ENCODE measurements around the gene NEDD4L. TPM values are rescaled to one million over a fixed set of nuclear protein-coding genes. Genes with fewer than 3 reads are reported as not detected.

Gene NEDD4L
- polyA plus RNA-seq, 6 donors from 2014 or later = 3.2 to 5.8 (median 3.5) TPM

GRCh38 chr18:58412844-58413666 lies 369.0 kb downstream of the NEDD4L start:
- peaks cover 0 to 3% (median 0%) of the 10 kb centered on the region in 3 donors for H3K27me3 Mint-ChIP-seq
- H3K4me3 Mint-ChIP-seq = no peak overlapping the region
- ATAC-seq (ENCODE audit: low read depth in 2 of 2) (no peak), DNase-seq (no peak)
- no peak overlapping the region for H3K27ac Mint-ChIP-seq
- no peaks in the 10 kb centered on the region for H3K9me3 Mint-ChIP-seq
- no peaks in the 10 kb centered on the region for H3K4me1 Mint-ChIP-seq
- H3K36me3 Mint-ChIP-seq = no peaks in the 10 kb centered on the region

DNA sequence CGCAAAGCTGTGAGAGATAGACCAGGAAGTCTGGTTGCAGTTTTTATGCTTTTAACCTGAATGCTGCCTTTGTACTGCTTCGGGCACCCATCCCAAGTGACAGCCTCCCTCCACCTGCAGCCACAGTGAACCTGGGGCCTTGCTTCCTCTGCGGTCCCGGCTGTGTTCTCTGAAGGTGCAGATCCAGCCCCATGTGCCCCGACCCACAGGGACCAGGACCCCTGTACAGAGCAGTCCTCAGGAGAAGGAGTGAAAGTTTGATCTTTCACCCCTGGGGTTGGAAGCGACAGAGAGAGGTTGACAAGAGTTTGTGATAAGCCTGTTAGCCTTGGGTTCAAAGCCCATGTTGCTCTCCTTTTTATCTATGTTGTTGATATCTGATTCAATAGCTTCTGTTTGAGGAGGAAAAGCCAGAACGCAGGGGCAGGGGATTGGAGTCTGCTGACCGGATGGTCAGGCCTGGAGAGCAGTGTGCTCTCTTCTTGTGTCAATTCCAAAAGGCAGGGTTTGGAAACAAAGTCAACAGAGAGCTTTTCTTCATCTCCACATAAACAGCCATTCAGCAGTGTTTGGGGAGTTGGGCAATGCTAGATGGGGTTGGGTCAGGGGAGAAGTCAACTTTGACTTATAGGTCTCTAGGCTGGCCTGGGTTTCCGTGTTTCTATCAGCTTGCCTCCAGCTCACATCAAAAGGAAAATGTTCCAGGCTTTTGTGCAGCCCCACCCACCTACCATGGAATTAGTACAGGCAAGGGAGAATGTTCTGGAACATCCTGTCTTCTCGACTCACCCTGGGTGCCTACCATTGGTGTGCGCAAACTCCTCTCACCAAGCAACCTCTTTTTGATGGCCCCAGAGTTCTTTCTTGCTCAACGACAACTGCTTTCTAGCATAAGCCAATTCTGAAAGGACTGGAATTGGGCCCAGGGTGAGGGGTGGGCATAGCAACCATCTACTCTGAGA lies 369.9 kb downstream of the NEDD4L start:
- H3K4me1 Mint-ChIP-seq = no peaks in the 10 kb centered on the region
- no peak overlapping the region for H3K4me3 Mint-ChIP-seq
- no peak overlapping the region for H3K27ac Mint-ChIP-seq
- no peaks in the 10 kb centered on the region for H3K36me3 Mint-ChIP-seq
- peaks cover 0 to 5% (median 0%) of the 10 kb centered on the region in 3 donors for H3K27me3 Mint-ChIP-seq
- ATAC-seq (ENCODE audit: low read depth in 2 of 2) (no peak), DNase-seq (no peak)
- H3K9me3 Mint-ChIP-seq = no peaks in the 10 kb centered on the region

- no peak for ATAC-seq (ENCODE audit: low read depth in 2 of 2)
- no peak for DNase-seq
- H3K4me3 Mint-ChIP-seq = no peak overlapping the region
- H3K36me3 Mint-ChIP-seq = no peaks in the 10 kb centered on the region
- no peaks in the 10 kb centered on the region for H3K4me1 Mint-ChIP-seq
- peaks cover 0 to 8% (median 0%) of the 10 kb centered on the region in 7 donors for H3K9me3 Mint-ChIP-seq
- H3K27me3 Mint-ChIP-seq = peaks cover 0 to 5% (median 0%) of the 10 kb centered on the region in 3 donors
- no peak overlapping the region for H3K27ac Mint-ChIP-seq
These were observed 372.1 kb downstream of the NEDD4L start for GRCh38 chr18:58416014-58416703.

DNA sequence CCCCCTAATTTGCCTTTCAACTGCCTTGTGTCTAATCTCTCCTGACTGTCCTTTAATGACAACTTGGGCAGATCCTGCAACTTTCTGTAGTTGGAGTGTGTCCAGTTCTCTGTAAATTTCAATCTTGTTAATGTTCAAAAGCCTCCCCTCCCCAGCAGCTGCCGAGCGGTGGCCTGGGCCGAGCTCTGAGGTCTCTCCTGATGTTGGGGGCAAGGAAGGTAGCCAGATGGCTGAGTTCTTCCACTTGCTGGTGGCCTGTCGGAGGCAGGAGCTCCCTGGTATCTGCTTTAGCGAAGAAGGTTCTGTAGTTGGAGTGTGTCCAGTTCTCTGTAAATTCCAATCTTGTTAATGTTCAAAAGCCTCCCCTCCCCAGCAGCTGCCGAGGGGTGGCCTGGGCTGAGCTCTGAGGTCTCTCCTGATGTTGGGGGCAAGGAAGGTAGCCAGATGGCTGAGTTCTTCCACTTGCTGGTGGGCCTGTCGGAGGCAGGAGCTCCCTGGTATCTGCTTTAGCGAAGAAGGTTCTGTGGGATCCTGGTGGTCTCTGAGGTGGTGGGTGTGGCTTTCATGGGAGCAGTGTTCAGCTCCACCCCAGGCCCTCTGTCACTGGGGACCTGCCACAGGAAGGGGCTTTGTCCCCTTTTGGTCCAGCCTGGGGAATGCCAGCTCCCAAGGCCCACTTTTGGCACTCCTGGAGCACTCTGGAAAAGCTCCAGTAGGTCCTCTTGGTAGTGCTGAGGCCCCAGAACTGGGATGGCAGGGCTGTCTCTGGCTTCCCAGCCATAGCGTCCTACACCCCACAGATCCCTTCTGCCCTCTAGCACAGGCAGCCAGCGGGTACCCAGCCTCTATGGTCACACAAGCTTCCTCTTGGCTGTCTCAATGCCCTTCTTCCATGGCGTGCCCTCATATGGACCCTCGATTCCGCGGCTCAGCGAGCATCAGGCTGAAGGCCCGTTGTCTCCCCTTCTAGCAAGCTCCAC lies 373.0 kb downstream of the NEDD4L start:
- Mint-ChIP-seq H3K27ac (peak overlapping the region in 1 of 6 donors; percentile 39), H3K4me3 (no peak overlapping the region), H3K4me1 (no peaks in the 10 kb centered on the region), H3K36me3 (no peaks in the 10 kb centered on the region), H3K27me3 (peaks cover 0 to 5% (median under 1%) of the 10 kb centered on the region in 3 donors), H3K9me3 (peaks cover 0 to 8% (median 0%) of the 10 kb centered on the region in 7 donors)
- DNase-seq (no peak), ATAC-seq (ENCODE audit: low read depth in 2 of 2) (no peak)

DNA sequence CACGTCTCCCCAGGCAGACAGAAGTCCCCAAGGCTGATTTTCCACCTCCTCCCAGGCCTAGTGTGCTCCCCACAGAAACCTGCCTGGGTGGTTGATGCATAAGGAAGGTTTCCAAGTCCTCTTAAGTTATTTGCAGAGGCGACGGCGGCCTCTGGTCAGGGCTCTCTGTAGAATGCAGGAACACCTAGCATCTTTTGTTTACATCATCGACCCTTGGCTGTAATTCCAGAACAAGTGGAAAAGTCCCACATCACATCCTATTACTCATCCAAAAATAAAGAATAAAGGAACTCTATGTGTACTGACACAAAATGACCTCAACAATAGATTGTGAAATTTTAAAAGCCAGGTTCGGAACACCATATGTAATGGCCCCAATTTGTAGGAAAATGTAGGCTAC lies 373.7 kb downstream of the NEDD4L start:
- Mint-ChIP-seq H3K9me3 (peaks cover 0 to 8% (median 0%) of the 10 kb centered on the region in 7 donors), H3K27ac (peak overlapping the region in 2 of 6 donors; percentile 39 to 51), H3K27me3 (peaks cover 0 to 6% (median 5%) of the 10 kb centered on the region in 3 donors), H3K36me3 (no peaks in the 10 kb centered on the region), H3K4me1 (no peaks in the 10 kb centered on the region), H3K4me3 (no peak overlapping the region)
- DNase-seq (no peak), ATAC-seq (ENCODE audit: low read depth in 2 of 2) (no peak)

DNA sequence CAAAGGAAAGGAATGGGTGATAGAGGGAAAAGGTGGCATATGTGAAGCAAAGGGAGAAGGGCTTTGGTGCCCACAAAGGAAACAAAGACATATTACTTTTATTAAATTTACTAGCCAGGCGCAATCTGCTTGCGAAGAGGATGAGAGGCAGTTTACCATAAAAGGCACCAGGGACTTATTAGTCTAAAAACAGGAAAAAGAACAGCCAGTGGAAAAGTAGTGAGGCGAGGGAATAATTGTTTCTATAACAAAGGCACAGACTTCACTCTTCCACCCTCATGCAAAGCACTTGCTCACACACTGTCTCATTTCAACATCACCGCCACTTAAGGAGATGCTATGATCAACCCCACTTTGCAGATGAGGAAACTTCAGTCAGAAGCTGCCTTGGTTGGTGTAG lies 374.3 kb downstream of the NEDD4L start:
- no peaks in the 10 kb centered on the region for H3K4me1 Mint-ChIP-seq
- no peak overlapping the region for H3K27ac Mint-ChIP-seq
- H3K4me3 Mint-ChIP-seq = no peak overlapping the region

DNA sequence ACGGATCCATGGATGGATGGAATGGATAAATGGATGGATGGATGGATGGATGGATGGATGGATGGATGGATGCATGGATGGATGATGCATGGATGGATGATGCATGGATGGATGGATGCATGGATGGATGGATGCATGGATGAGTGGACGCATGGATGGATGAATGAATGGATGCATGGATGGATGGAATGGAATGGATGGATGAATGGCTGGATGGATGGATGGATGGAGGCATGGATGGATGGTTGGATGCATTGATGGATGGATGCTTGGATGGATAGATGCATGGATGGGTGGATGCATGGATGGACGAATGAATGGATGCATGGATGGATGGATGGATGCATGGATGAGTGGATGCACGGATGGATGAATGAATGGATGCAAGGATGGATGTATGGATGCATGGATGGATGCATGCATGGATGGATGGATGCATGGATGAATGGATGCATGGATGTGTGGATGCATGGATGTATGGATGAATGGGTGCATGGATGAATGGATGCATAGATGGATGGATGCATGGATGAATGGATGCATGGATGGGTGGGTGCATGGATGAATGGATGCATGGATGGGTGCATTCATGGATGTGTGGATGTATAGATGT lies 375.7 kb downstream of the NEDD4L start:
- DNase-seq (no peak), ATAC-seq (ENCODE audit: low read depth in 2 of 2) (no peak)
- Mint-ChIP-seq H3K9me3 (peaks cover 0 to 8% (median 0%) of the 10 kb centered on the region in 7 donors), H3K4me1 (no peaks in the 10 kb centered on the region), H3K27ac (peak overlapping the region in 2 of 6 donors; percentile 33 to 47), H3K36me3 (no peaks in the 10 kb centered on the region), H3K27me3 (peaks cover 0 to 8% (median 6%) of the 10 kb centered on the region in 3 donors), H3K4me3 (no peak overlapping the region)

More for the DNA sequence above, 374.3 kb downstream of the NEDD4L start:
- H3K9me3 Mint-ChIP-seq = peaks cover 0 to 8% (median 0%) of the 10 kb centered on the region in 7 donors
- H3K27me3 Mint-ChIP-seq = peaks cover 0 to 8% (median 6%) of the 10 kb centered on the region in 3 donors
- ATAC-seq (ENCODE audit: low read depth in 2 of 2) (no peak), DNase-seq (no peak)
- H3K36me3 Mint-ChIP-seq = no peaks in the 10 kb centered on the region

GRCh38 chr18:58426611-58427010 lies 382.6 kb downstream of the NEDD4L start:
- no peaks in the 10 kb centered on the region for H3K9me3 Mint-ChIP-seq
- no peak for DNase-seq
- H3K4me3 Mint-ChIP-seq = no peak overlapping the region
- no peaks in the 10 kb centered on the region for H3K36me3 Mint-ChIP-seq
- no peaks in the 10 kb centered on the region for H3K4me1 Mint-ChIP-seq
- H3K27ac Mint-ChIP-seq = no peak overlapping the region
- H3K27me3 Mint-ChIP-seq = peaks cover 0 to 6% (median 3%) of the 10 kb centered on the region in 3 donors
- ATAC-seq (ENCODE audit: low read depth in 2 of 2) = no peak

DNA sequence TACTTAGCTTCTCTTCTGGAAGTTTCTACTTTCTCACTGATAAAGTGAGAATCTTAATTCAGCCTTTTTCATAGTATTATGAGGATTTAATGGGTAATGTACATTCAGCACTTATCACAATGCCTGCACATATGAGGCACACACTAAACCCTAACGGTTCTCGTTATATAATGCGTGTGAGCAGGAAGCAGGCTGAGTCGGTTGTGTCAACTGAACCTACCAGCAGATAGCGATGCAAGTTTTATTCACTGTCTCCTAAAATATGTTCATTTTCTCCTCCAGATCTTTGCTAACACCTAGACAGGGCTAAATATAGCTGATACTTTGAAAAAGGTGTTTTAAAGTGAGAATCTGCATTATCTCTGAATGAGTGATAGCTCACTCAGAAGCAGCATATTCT lies 383.3 kb downstream of the NEDD4L start:
- no peak for DNase-seq
- Mint-ChIP-seq H3K9me3 (no peaks in the 10 kb centered on the region), H3K27me3 (peaks cover 0 to 3% (median 2%) of the 10 kb centered on the region in 3 donors), H3K27ac (peak overlapping the region in 1 of 6 donors; percentile 22), H3K4me1 (no peaks in the 10 kb centered on the region), H3K4me3 (no peak overlapping the region), H3K36me3 (no peaks in the 10 kb centered on the region)
- ATAC-seq (ENCODE audit: low read depth in 2 of 2) = no peak

- DNase-seq = no peak
These were observed 385.4 kb downstream of the NEDD4L start for GRCh38 chr18:58429442-58429841.

DNA sequence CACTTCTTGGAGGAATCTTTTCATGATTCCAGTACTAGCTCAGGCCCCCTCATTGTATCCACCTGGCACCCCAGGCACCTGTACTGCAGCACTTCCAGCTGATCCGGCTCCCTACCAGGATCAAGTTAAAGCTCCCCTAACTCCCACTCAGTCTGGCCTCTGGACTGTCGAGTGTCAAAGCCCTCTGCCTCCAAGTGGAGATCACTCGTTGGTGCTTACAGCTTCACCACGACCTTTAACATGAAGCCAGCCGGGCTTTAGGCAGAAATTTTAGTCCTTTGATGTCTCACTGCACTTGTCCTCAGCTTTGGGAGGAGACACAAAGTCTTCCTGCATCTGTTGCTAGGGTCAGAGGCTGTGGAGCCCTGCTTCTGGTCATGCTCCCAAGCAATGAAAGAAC lies 387.2 kb downstream of the NEDD4L start:
- Mint-ChIP-seq H3K27ac (no peak overlapping the region), H3K9me3 (peaks cover 0 to 2% (median 0%) of the 10 kb centered on the region in 7 donors), H3K27me3 (no peaks in the 10 kb centered on the region), H3K36me3 (no peaks in the 10 kb centered on the region), H3K4me3 (no peak overlapping the region), H3K4me1 (no peaks in the 10 kb centered on the region)
- no peak for DNase-seq
- no peak for ATAC-seq (ENCODE audit: low read depth in 2 of 2)

More at GRCh38 chr18:58429442-58429841, 385.4 kb downstream of the NEDD4L start:
- no peak for ATAC-seq (ENCODE audit: low read depth in 2 of 2)
- Mint-ChIP-seq H3K9me3 (no peaks in the 10 kb centered on the region), H3K27ac (peak overlapping the region in 1 of 6 donors; percentile 2), H3K36me3 (no peaks in the 10 kb centered on the region), H3K4me3 (no peak overlapping the region), H3K27me3 (no peaks in the 10 kb centered on the region), H3K4me1 (no peaks in the 10 kb centered on the region)

All from naive B cell (primary cell).